CD4-positive, alpha-beta T cell (primary cell): ENCODE results near the gene FAAH. TPM values are rescaled to one million over a fixed set of nuclear protein-coding genes. Genes with fewer than 3 reads are reported as not detected.

Experiments
- ATAC-seq: fragments of 200-7000 bp; cut with Tn5 transposase; one replicate; pipeline ENCODE4 v1.10.0; 2022; ENCODE audit warnings: mild to moderate bottlenecking; ENCODE audit not compliant: poor library complexity
- CTCF ChIA-PET: fragments of 350-600 bp; sonication (Branson Sonifier 250); formaldehyde crosslinking; loops from one replicate; lab custom pipeline; 2021; ENCODE audit warnings: antibody characterized with exemption, inconsistent platforms; lab: Charles Lee
- POLR2A ChIA-PET: fragments of 350-600 bp; sonication (Branson Sonifier 250); formaldehyde crosslinking; loops from one replicate; lab custom pipeline; 2021; ENCODE audit warnings: antibody characterized with exemption, inconsistent platforms; lab: Charles Lee
- DNase-seq, 14 experiments: peaks; one replicate each; pipeline ENCODE4 v3.0.0-alpha.2; 2013 to 2020; ENCODE audit warnings: mixed read lengths in 2 of 14
- H3K27ac ChIP-seq, 2 donors: one replicate each; pipeline versions ENCODE4 v1.5.1 to v1.7.0; 2013; ENCODE audit warnings: low read length in 2 of 2, low read depth in 1 of 2, mild to moderate bottlenecking in 1 of 2
- H3K27me3 ChIP-seq, 2 experiments: 1 replicate in 1 of 2; 2 replicates in 1 of 2; pipeline versions ENCODE4 v1.6.1 to v1.7.0; 2013; ENCODE audit warnings: low read length in 2 of 2, control low read depth in 1 of 2, mild to moderate bottlenecking in 1 of 2, moderate library complexity in 1 of 2; ENCODE audit not compliant: insufficient read depth in 2 of 2, control insufficient read depth in 1 of 2
- H3K36me3 ChIP-seq: one replicate; pipeline ENCODE4 v1.6.1; 2013; ENCODE audit warnings: low read length, control low read depth; ENCODE audit not compliant: insufficient read depth
- H3K4me1 ChIP-seq: one replicate; pipeline ENCODE4 v1.6.1; 2013; ENCODE audit warnings: low read length, control low read depth; ENCODE audit not compliant: insufficient read depth
- H3K4me3 ChIP-seq: one replicate; pipeline ENCODE4 v1.5.1; 2013; ENCODE audit warnings: mild to moderate bottlenecking, low read length, moderate library complexity
- H3K9me3 ChIP-seq, 2 experiments: 1 replicate in 1 of 2; 2 replicates in 1 of 2; pipeline versions ENCODE4 v1.6.1 to v1.7.0; 2013; ENCODE audit warnings: low read length in 2 of 2, mild to moderate bottlenecking in 2 of 2, control low read depth in 1 of 2, moderate library complexity in 1 of 2; ENCODE audit not compliant: control insufficient read depth in 1 of 2, insufficient read depth in 1 of 2
- H3K27ac Mint-ChIP-seq: one replicate; pipeline ENCODE4 v1.8.0; 2020; ENCODE audit warnings: mixed read lengths
- H3K27me3 Mint-ChIP-seq: one replicate; pipeline ENCODE4 v1.8.0; 2021; ENCODE audit warnings: mixed read lengths
- H3K36me3 Mint-ChIP-seq: one replicate; pipeline ENCODE4 v1.8.0; 2021; ENCODE audit warnings: low read depth, mixed read lengths
- H3K4me1 Mint-ChIP-seq: one replicate; pipeline ENCODE4 v1.8.0; 2021; ENCODE audit warnings: low read depth, mixed read lengths
- H3K4me3 Mint-ChIP-seq: one replicate; pipeline ENCODE4 v1.8.0; 2020; ENCODE audit warnings: mild to moderate bottlenecking, mixed read lengths
- H3K9me3 Mint-ChIP-seq: one replicate; pipeline ENCODE4 v1.8.0; 2020; ENCODE audit warnings: mixed read lengths
- intact Hi-C, 2 experiments: fragments of 100-400 bp; cut with DNase I in 1 of 2; cut with micrococcal nuclease in 1 of 2; formaldehyde crosslinking; loops; one replicate each; pipeline versions ENCODE4 v1.15.1 to v1.9.0; 2023 to 2025; cut with DNase I, micrococcal nuclease
- total RNA-seq, 174 experiments: library from RNA in 2 of 174; stranded (reverse) in 2 of 174; gene quantifications; one replicate each; pipeline ENCODE4 v1.2.3 and lab custom pipeline; 2021 to 2026
- TF ChIP-seq, protein P1 (sequence below): fragments of 200-600 bp; IDR thresholded peaks from one replicate; pipeline ENCODE4 v1.8.0; 2022; ENCODE audit warnings: antibody characterized with exemption, mild to moderate bottlenecking

Gene FAAH
- total RNA-seq, 2 experiments from 2014 or later = 11.7 to 15.0 TPM

DNA sequence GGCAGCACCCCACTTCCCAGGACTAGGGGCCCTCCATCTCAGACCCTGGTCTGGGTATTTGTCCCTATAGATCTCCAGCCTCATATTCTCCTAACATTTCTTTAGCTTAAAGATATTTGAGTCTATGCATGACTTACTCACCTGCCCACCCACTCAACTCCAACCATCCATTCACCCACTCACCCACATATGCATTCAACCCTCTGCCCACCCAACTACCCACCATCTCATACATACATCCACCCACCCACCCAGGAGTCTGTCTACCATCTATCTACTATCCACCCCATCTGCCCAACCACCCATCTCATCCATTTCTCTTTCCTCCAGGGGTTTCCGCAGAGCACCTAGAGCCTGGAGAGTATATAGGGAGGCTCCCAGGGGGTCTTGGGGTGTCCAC is 42.7 kb downstream of the FAAH start:
- TF ChIP-seq, protein P1, sequence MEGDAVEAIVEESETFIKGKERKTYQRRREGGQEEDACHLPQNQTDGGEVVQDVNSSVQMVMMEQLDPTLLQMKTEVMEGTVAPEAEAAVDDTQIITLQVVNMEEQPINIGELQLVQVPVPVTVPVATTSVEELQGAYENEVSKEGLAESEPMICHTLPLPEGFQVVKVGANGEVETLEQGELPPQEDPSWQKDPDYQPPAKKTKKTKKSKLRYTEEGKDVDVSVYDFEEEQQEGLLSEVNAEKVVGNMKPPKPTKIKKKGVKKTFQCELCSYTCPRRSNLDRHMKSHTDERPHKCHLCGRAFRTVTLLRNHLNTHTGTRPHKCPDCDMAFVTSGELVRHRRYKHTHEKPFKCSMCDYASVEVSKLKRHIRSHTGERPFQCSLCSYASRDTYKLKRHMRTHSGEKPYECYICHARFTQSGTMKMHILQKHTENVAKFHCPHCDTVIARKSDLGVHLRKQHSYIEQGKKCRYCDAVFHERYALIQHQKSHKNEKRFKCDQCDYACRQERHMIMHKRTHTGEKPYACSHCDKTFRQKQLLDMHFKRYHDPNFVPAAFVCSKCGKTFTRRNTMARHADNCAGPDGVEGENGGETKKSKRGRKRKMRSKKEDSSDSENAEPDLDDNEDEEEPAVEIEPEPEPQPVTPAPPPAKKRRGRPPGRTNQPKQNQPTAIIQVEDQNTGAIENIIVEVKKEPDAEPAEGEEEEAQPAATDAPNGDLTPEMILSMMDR = no peak
- Histone ChIP-seq H3K27me3 (no peaks in the 10 kb centered on the region), H3K9me3 (no peaks in the 10 kb centered on the region), H3K4me1 (no peaks in the 10 kb centered on the region), H3K4me3 (no peak overlapping the region), H3K27ac (no peak overlapping the region), H3K36me3 (no peaks in the 10 kb centered on the region)
- ChIA-PET POLR2A (no interaction called here), CTCF (interaction anchor here (1.0 kb wide), 1 partner anchor 10 kb away, joined by 3 read pairs; no protein-coding TSS in a partner anchor)
- Mint-ChIP-seq H3K36me3 (no peaks in the 10 kb centered on the region), H3K27ac (no peak overlapping the region), H3K9me3 (no peaks in the 10 kb centered on the region), H3K4me1 (no peaks in the 10 kb centered on the region), H3K27me3 (no peaks in the 10 kb centered on the region), H3K4me3 (no peak overlapping the region)
- ATAC-seq (no peak), DNase-seq (no peak)
- intact Hi-C loops = no loop called here

DNA sequence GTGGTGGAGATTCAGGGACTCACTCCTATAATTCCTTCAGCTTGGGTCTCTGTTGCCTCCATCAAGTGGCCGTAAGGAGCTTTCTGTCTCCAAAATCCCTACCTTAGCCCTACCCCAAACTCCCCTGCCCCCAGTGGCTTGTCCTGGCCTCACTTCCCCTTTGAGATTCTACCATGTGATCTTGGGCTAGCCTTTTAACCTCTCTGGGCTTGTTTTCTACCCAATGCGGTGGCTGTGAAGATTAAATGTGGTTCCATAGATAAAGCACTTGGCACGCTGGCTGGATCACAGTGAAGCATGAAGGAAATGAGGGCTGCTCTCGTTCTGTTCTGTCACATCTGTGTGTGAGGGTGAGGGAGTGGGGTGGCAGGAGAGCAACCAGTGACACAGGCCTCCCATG is 43.6 kb downstream of the FAAH start:
- Mint-ChIP-seq H3K9me3 (no peaks in the 10 kb centered on the region), H3K27ac (no peak overlapping the region), H3K36me3 (no peaks in the 10 kb centered on the region), H3K4me3 (no peak overlapping the region), H3K27me3 (no peaks in the 10 kb centered on the region), H3K4me1 (peaks cover 6% of the 10 kb centered on the region)
- Histone ChIP-seq H3K27ac (no peak overlapping the region), H3K36me3 (no peaks in the 10 kb centered on the region), H3K4me1 (peaks cover 6% of the 10 kb centered on the region), H3K9me3 (no peaks in the 10 kb centered on the region), H3K4me3 (no peak overlapping the region), H3K27me3 (no peaks in the 10 kb centered on the region)
- TF ChIP-seq, protein P1 = no peak
- DNase-seq (no peak), ATAC-seq (no peak)
- ChIA-PET POLR2A (no interaction called here), CTCF (no interaction called here)
- intact Hi-C loops = no loop called here

DNA sequence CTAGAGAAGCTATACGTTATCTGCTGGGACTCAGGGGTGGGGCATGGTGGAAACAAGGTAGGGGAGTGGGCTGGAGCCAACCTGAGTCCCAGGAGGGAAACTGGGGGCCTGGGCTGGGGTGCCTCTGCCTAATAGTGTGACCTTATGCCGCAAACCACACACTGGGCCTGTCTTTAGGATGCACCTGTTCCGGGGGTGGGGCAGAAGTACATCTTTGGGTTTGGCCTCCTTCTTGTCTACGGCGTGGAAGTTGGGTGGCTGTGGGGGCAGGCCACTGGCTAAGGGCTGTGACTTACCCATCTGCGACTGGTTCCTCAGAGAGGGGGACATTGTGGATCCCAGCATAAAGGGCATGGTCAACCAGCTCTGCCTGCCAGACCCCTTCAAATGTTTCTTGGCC is 44.2 kb downstream of the FAAH start:
- intact Hi-C loops = no loop called here
- Histone ChIP-seq H3K36me3 (no peaks in the 10 kb centered on the region), H3K27me3 (no peaks in the 10 kb centered on the region), H3K4me3 (no peak overlapping the region), H3K4me1 (peaks cover 10% of the 10 kb centered on the region), H3K27ac (no peak overlapping the region), H3K9me3 (no peaks in the 10 kb centered on the region)
- ChIA-PET POLR2A (no interaction called here), CTCF (no interaction called here)
- Mint-ChIP-seq H3K36me3 (no peaks in the 10 kb centered on the region), H3K4me1 (peaks cover 9% of the 10 kb centered on the region), H3K27ac (no peak overlapping the region), H3K27me3 (no peaks in the 10 kb centered on the region), H3K9me3 (no peaks in the 10 kb centered on the region), H3K4me3 (no peak overlapping the region)
- TF ChIP-seq, protein P1 = no peak
- ATAC-seq = no peak
- no peak for DNase-seq
